HEK293 (cell line): ENCODE measurements around the gene UBE2Q2.

ENCODE experiments used
- CTCF ChIA-PET: fragments of 350-600 bp; formaldehyde crosslinking; extraction: SDS; loops from one replicate; lab custom pipeline; 2021; ENCODE audit warnings: antibody characterized with exemption; lab: Yijun Ruan, JAX
- POLR2A ChIA-PET: fragments of 300-600 bp; formaldehyde crosslinking; extraction: SDS; loops from one replicate; lab custom pipeline; 2020; ENCODE audit warnings: antibody characterized with exemption, inconsistent platforms; lab: Yijun Ruan, JAX
- H3K27ac ChIP-seq: fragments of 200-500 bp; sonication (Bioruptor generic); 2 replicates; pipeline ENCODE4 v1.5.1; 2014; ENCODE audit warnings: low read depth, low read length, control low read depth, inconsistent platforms; ENCODE audit errors: extremely low read depth
- H3K36me3 ChIP-seq, 2 experiments: fragments of 200-500 bp in 1 of 2; sonication (Bioruptor generic) in 1 of 2; 1 replicate in 1 of 2; 2 replicates in 1 of 2; pipeline ENCODE4 v1.5.1; 2014 to 2017; ENCODE audit warnings: inconsistent platforms in 2 of 2, low read length in 2 of 2; ENCODE audit not compliant: control insufficient read depth in 2 of 2, insufficient read depth in 1 of 2
- H3K4me1 ChIP-seq: fragments of 200-500 bp; sonication (Bioruptor generic); 2 replicates; pipeline ENCODE4 v1.5.1; 2014; ENCODE audit warnings: mild to moderate bottlenecking, low read length, inconsistent platforms; ENCODE audit not compliant: control insufficient read depth, insufficient read depth
- H3K4me3 ChIP-seq: 2 replicates; pipeline ENCODE4 v1.5.1; 2011; ENCODE audit warnings: low read depth, mild to moderate bottlenecking, control low read depth, low read length, moderate library complexity
- H3K9me3 ChIP-seq: fragments of 200-500 bp; sonication (Bioruptor generic); 2 replicates; pipeline ENCODE4 v1.5.1; 2014; ENCODE audit warnings: low read depth, low read length, inconsistent platforms; ENCODE audit not compliant: control insufficient read depth, insufficient read depth
- BCL6B ChIP-seq: fragments of 450-650 bp; formaldehyde crosslinking; IDR thresholded peaks from 2 replicates; pipeline ENCODE4 v1.5.1; 2017; ENCODE audit warnings: missing biosample characterization, missing genetic modification characterization
- ELK4 ChIP-seq: IDR thresholded peaks from 2 replicates; pipeline ENCODE4 v1.6.1; 2011; ENCODE audit warnings: mild to moderate bottlenecking, low read depth, low read length, borderline replicate concordance
- KLF8 ChIP-seq: fragments of 450-650 bp; formaldehyde crosslinking; IDR thresholded peaks from 2 replicates; pipeline ENCODE4 v1.5.1; 2016; ENCODE audit warnings: missing biosample characterization, missing genetic modification characterization
- PRDM10 ChIP-seq: fragments of 450-650 bp; formaldehyde crosslinking; IDR thresholded peaks from 2 replicates; pipeline ENCODE4 v1.5.1; 2016; ENCODE audit warnings: missing biosample characterization, missing genetic modification characterization
- PRDM4 ChIP-seq: fragments of 450-650 bp; formaldehyde crosslinking; IDR thresholded peaks from 2 replicates; pipeline ENCODE4 v1.5.1; 2017; ENCODE audit warnings: missing biosample characterization, missing genetic modification characterization
- SCRT2 ChIP-seq: fragments of 450-650 bp; formaldehyde crosslinking; IDR thresholded peaks from 2 replicates; pipeline ENCODE4 v1.5.1; 2016; ENCODE audit warnings: missing biosample characterization, missing genetic modification characterization
- ZBTB10 ChIP-seq: fragments of 450-650 bp; formaldehyde crosslinking; IDR thresholded peaks from 2 replicates; pipeline ENCODE4 v1.5.1; 2016; ENCODE audit warnings: missing biosample characterization, missing genetic modification characterization
- ZBTB6 ChIP-seq: fragments of 450-650 bp; formaldehyde crosslinking; IDR thresholded peaks from 2 replicates; pipeline ENCODE4 v1.5.1; 2017; ENCODE audit warnings: missing biosample characterization, missing genetic modification characterization
- ZEB2 ChIP-seq: fragments of 450-650 bp; formaldehyde crosslinking; IDR thresholded peaks from 2 replicates; pipeline ENCODE4 v1.5.1; 2016; ENCODE audit warnings: missing biosample characterization, missing genetic modification characterization
- ZFP69B ChIP-seq: fragments of 450-650 bp; formaldehyde crosslinking; IDR thresholded peaks from 2 replicates; pipeline ENCODE4 v1.5.1; 2016; ENCODE audit warnings: missing biosample characterization, missing genetic modification characterization
- ZNF112 ChIP-seq: fragments of 450-650 bp; formaldehyde crosslinking; IDR thresholded peaks from 2 replicates; pipeline ENCODE4 v1.5.0; 2017; ENCODE audit warnings: missing biosample characterization, missing genetic modification characterization
- ZNF114 ChIP-seq: fragments of 450-650 bp; formaldehyde crosslinking; IDR thresholded peaks from 2 replicates; pipeline ENCODE4 v1.5.0; 2017; ENCODE audit warnings: missing biosample characterization, missing genetic modification characterization
- ZNF169 ChIP-seq: fragments of 450-650 bp; formaldehyde crosslinking; IDR thresholded peaks from 2 replicates; pipeline ENCODE4 v1.5.1; 2016; ENCODE audit warnings: missing biosample characterization, missing genetic modification characterization
- ZNF292 ChIP-seq: fragments of 450-650 bp; formaldehyde crosslinking; IDR thresholded peaks from 2 replicates; pipeline ENCODE4 v1.5.1; 2016; ENCODE audit warnings: low read depth, missing biosample characterization, missing genetic modification characterization, borderline replicate concordance
- ZNF335 ChIP-seq: fragments of 450-650 bp; formaldehyde crosslinking; conservative IDR thresholded peaks from 2 replicates; pipeline ENCODE4 v1.5.1; 2016; ENCODE audit warnings: missing biosample characterization, missing genetic modification characterization
- ZNF366 ChIP-seq: fragments of 450-650 bp; formaldehyde crosslinking; conservative IDR thresholded peaks from 2 replicates; pipeline ENCODE4 v1.5.1; 2016; ENCODE audit warnings: missing biosample characterization, missing genetic modification characterization
- ZNF544 ChIP-seq: fragments of 450-650 bp; formaldehyde crosslinking; IDR thresholded peaks from 2 replicates; pipeline ENCODE4 v1.5.0; 2017; ENCODE audit warnings: missing biosample characterization, missing genetic modification characterization
- ZNF558 ChIP-seq: fragments of 450-650 bp; formaldehyde crosslinking; IDR thresholded peaks from 2 replicates; pipeline ENCODE4 v1.5.1; 2016; ENCODE audit warnings: missing biosample characterization, missing genetic modification characterization
- ZNF610 ChIP-seq: fragments of 450-650 bp; formaldehyde crosslinking; IDR thresholded peaks from 2 replicates; pipeline ENCODE4 v1.5.1; 2016; ENCODE audit warnings: missing biosample characterization, missing genetic modification characterization, borderline replicate concordance
- ZNF629 ChIP-seq: fragments of 450-650 bp; formaldehyde crosslinking; IDR thresholded peaks from 2 replicates; pipeline ENCODE4 v1.5.1; 2017; ENCODE audit warnings: missing biosample characterization, missing genetic modification characterization
- ZNF677 ChIP-seq: fragments of 450-650 bp; IDR thresholded peaks from 2 replicates; pipeline ENCODE4 v1.5.0; 2018; ENCODE audit warnings: missing biosample characterization, mild to moderate bottlenecking, missing genetic modification characterization, moderate library complexity
- ZNF701 ChIP-seq: fragments of 450-650 bp; formaldehyde crosslinking; IDR thresholded peaks from 2 replicates; pipeline ENCODE4 v1.5.1; 2016; ENCODE audit warnings: missing biosample characterization, missing genetic modification characterization
- ZNF707 ChIP-seq: fragments of 450-650 bp; formaldehyde crosslinking; IDR thresholded peaks from 2 replicates; pipeline ENCODE4 v1.5.1; 2016; ENCODE audit warnings: missing biosample characterization, missing genetic modification characterization

UBE2Q2 gene

GRCh38 chr15:75864213-75865059, 21.2 kb downstream of the UBE2Q2 start:
- Histone ChIP-seq H3K9me3 (no peaks in the 10 kb centered on the region), H3K36me3 (peaks cover 7 to 14% of the 10 kb centered on the region in 2 experiments), H3K4me1 (peaks cover 12% of the 10 kb centered on the region), H3K27ac (no peak overlapping the region), H3K4me3 (no peak overlapping the region)
- POLR2A ChIA-PET, result no interaction called here
- CTCF ChIA-PET, result interaction anchor here (0.6 to 0.8 kb wide), 2 partner anchors 33 to 55 kb away, joined by 3 read pairs; no protein-coding TSS in a partner anchor
- TF ChIP-seq ZNF629 (tag by site-specific recombination) (no peak), ZNF701 (no peak), ZNF610 (tag by site-specific recombination) (no peak), BCL6B (tag by site-specific recombination) (no peak), PRDM4 (tag by site-specific recombination) (no peak), ZNF114 (no peak), KLF8 (tag by site-specific recombination) (no peak), ZNF112 (tag by site-specific recombination) (no peak), ZNF366 (tag by site-specific recombination) (0 out of 2 replicates have a peak, but pooled peaks have one; percentile 19), ZNF544 (tag by site-specific recombination) (no peak), ZBTB6 (tag by site-specific recombination) (no peak), ZEB2 (tag by site-specific recombination) (0 out of 2 replicates have a peak, but pooled peaks have one; percentile 18), ELK4 (no peak), ZNF335 (tag by site-specific recombination) (peak; percentile 50), ZBTB10 (tag by site-specific recombination) (no peak), SCRT2 (peak; percentile 53), ZNF169 (tag by site-specific recombination) (no peak), ZNF677 (no peak), ZNF292 (tag by site-specific recombination) (no peak), ZFP69B (0 out of 2 replicates have a peak, but pooled peaks have one; percentile 20), ZNF558 (0 out of 2 replicates have a peak, but pooled peaks have one; percentile 32), ZNF707 (tag by site-specific recombination) (no peak), PRDM10 (tag by site-specific recombination) (peak; percentile 93)
